Testis (tissue), 2 donors: ENCODE results near the gene MAP7D1.

Experiments
- POLR2A ChIP-seq: fragments of 450-650 bp; IDR thresholded peaks from one replicate; pipeline ENCODE4 v1.6.1; 2017; ENCODE audit warnings: antibody characterized with exemption, mild to moderate bottlenecking, moderate library complexity
- TF ChIP-seq, protein P1 (sequence below), 3 experiments: fragments of 450-650 bp in 2 of 3; fragments of 200-600 bp in 1 of 3; sonication (generic) in 1 of 3; IDR thresholded peaks; one replicate each; pipeline ENCODE4 v1.5.1; 2016 to 2019; ENCODE audit warnings: antibody characterized with exemption in 3 of 3, mild to moderate bottlenecking in 2 of 3, moderate library complexity in 1 of 3

DNA sequence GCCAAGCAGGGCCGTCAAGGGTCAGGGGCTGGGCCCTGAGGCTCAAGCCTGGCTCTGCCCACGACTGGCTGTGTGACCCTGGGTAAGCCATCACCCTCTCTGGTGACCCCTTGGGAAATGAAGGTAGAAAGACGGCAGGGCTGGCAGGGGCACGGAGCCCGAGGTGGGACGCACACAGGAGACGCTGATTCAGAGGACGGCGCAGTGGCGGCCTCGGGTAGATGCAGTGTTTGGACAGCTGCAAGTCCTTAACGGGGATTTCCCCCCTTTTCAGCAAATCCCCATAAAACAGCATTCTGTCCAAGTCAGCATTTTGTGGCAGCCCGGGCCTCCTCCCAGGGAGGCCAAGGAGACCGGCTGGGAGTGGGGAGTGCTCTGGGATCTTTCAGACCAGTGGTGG, 47.6 kb upstream of the MAP7D1 start:
- TF ChIP-seq, protein P1, sequence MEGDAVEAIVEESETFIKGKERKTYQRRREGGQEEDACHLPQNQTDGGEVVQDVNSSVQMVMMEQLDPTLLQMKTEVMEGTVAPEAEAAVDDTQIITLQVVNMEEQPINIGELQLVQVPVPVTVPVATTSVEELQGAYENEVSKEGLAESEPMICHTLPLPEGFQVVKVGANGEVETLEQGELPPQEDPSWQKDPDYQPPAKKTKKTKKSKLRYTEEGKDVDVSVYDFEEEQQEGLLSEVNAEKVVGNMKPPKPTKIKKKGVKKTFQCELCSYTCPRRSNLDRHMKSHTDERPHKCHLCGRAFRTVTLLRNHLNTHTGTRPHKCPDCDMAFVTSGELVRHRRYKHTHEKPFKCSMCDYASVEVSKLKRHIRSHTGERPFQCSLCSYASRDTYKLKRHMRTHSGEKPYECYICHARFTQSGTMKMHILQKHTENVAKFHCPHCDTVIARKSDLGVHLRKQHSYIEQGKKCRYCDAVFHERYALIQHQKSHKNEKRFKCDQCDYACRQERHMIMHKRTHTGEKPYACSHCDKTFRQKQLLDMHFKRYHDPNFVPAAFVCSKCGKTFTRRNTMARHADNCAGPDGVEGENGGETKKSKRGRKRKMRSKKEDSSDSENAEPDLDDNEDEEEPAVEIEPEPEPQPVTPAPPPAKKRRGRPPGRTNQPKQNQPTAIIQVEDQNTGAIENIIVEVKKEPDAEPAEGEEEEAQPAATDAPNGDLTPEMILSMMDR (IDR thresholded peaks at IDR 0.05): no peak
- TF ChIP-seq POLR2A: no peak
